Kidney (tissue), 14 donors: Measurements from ENCODE around the gene FAM120B. TPM values are rescaled to one million over a fixed set of nuclear protein-coding genes. Genes with fewer than 3 reads are reported as not detected.

Experiments
- DNase-seq, 5 donors: peaks; one replicate each; pipeline ENCODE4 v3.0.0-alpha.2; 2013 to 2020
- FAIRE-seq: peaks from 2 replicates; lab custom pipeline; 2012; peaks lifted over from hg19 to GRCh38; lab: Jason Lieb, UNC
- H3K27ac ChIP-seq, 2 donors: one replicate each; pipeline ENCODE4 v1.7.0; 2013; ENCODE audit warnings: low read depth in 2 of 2, low read length in 2 of 2, inconsistent platforms in 1 of 2
- H3K27me3 ChIP-seq: one replicate; pipeline ENCODE4 v1.7.1; 2013; ENCODE audit warnings: low read length, inconsistent platforms; ENCODE audit not compliant: control insufficient read depth, insufficient read depth
- H3K36me3 ChIP-seq, 3 donors: one replicate each; pipeline versions ENCODE4 v1.7.0 to v1.7.1; 2013; ENCODE audit warnings: low read length in 3 of 3, control low read depth in 1 of 3, inconsistent platforms in 1 of 3; ENCODE audit not compliant: insufficient read depth in 3 of 3, control insufficient read depth in 2 of 3
- H3K4me1 ChIP-seq, 3 donors: one replicate each; pipeline versions ENCODE4 v1.7.0 to v1.7.1; 2013; ENCODE audit warnings: low read length in 3 of 3, inconsistent platforms in 1 of 3, low read depth in 1 of 3; ENCODE audit not compliant: control insufficient read depth in 2 of 3, insufficient read depth in 2 of 3
- H3K4me3 ChIP-seq, 3 donors: one replicate each; pipeline versions ENCODE4 v1.7.0 to v1.8.1; 2013; ENCODE audit warnings: low read length in 3 of 3, control low read depth in 1 of 3, inconsistent platforms in 1 of 3
- H3K9ac ChIP-seq, 3 donors: one replicate each; pipeline versions ENCODE4 v1.7.0 to v1.7.1; 2013; ENCODE audit warnings: low read length in 3 of 3, control low read depth in 1 of 3, inconsistent platforms in 1 of 3
- H3K9me3 ChIP-seq, 3 donors: one replicate each; pipeline versions ENCODE4 v1.7.0 to v1.7.1; 2013; ENCODE audit warnings: low read length in 3 of 3, control low read depth in 1 of 3, inconsistent platforms in 1 of 3; ENCODE audit not compliant: control insufficient read depth in 2 of 3, insufficient read depth in 1 of 3
- CTCF ChIP-seq: IDR thresholded peaks from 3 replicates; pipeline ENCODE4 v1.5.1; 2012; ENCODE audit warnings: mild to moderate bottlenecking, moderate library complexity, borderline replicate concordance; ENCODE audit not compliant: insufficient read depth; ENCODE audit errors: extremely low read depth
- intact Hi-C: fragments of 100-400 bp; cut with DNase I; formaldehyde crosslinking; loops from one replicate; pipeline ENCODE4 v1.11.1; 2022
- polyA plus RNA-seq: library from polyadenylated mRNA; stranded (reverse); fragments of 350-450 nt; fragmentation: Illumina TruSeq; extraction: RNeasy Lipid Tissue Mini Kit (QIAGEN cat#74804); gene quantifications from one replicate; pipeline ENCODE4 v1.2.3, GENCODE V29; 2014; ENCODE audit warnings: low read depth, low replicate concordance; ENCODE audit not compliant: insufficient read depth
- total RNA-seq: library from RNA; stranded (reverse); fragmentation: NEBNext Ultra II Directional; extraction: Animal tissue kit (Norgen Biotek cat#: 25700); gene quantifications from one replicate; pipeline ENCODE4 v1.2.1, GENCODE V29; 2021
- donor health status: control.
- donor health status: control.
- donor health status: control.
- donor health status: control.
- donor health status: control.
- donor health status: DM: yes; HTN: yes; CAD: no.
- donor health status: Normal renal cell carcinoma (clear cell type).

FAM120B gene
- total and polyA plus RNA-seq, 2 donors from 2014 or later, result 16.5 to 34.8 TPM

- intact Hi-C loops, result no loop called here
- DNase-seq (no peak), FAIRE-seq (no peak)
- no peak for TF ChIP-seq CTCF
- Histone ChIP-seq H3K9ac (no peak overlapping the region), H3K4me3 (no peak overlapping the region), H3K9me3 (no peaks in the 10 kb centered on the region), H3K36me3 (peaks cover 0 to 17% (median 6%) of the 10 kb centered on the region in 3 donors), H3K27me3 (no peaks in the 10 kb centered on the region), H3K4me1 (no peaks in the 10 kb centered on the region), H3K27ac (no peak overlapping the region)
These were observed 78.9 kb downstream of the FAM120B start for GRCh38 chr6:170385506-170385905.

GRCh38 chr6:170388113-170388512, 81.6 kb downstream of the FAM120B start:
- Histone ChIP-seq H3K9me3 (no peaks in the 10 kb centered on the region), H3K4me3 (no peak overlapping the region), H3K9ac (no peak overlapping the region), H3K27me3 (no peaks in the 10 kb centered on the region), H3K27ac (no peak overlapping the region), H3K4me1 (no peaks in the 10 kb centered on the region), H3K36me3 (peaks cover 0 to 20% (median 15%) of the 10 kb centered on the region in 3 donors)
- DNase-seq, result no peak
- no peak for TF ChIP-seq CTCF
- FAIRE-seq, result no peak
- intact Hi-C loops, result no loop called here

- DNase-seq, result no peak
- peaks cover 5 to 56% (median 45%) of the 10 kb centered on the region in 3 donors for H3K36me3 ChIP-seq
- H3K4me3 ChIP-seq, result no peak overlapping the region
- TF ChIP-seq CTCF, result no peak
- no peak for FAIRE-seq
- intact Hi-C loops, result no loop called here
- H3K9me3 ChIP-seq, result no peaks in the 10 kb centered on the region
- no peaks in the 10 kb centered on the region for H3K27me3 ChIP-seq
- H3K27ac ChIP-seq, result no peak overlapping the region
- H3K4me1 ChIP-seq, result no peaks in the 10 kb centered on the region
- H3K9ac ChIP-seq, result no peak overlapping the region
These were observed 86.5 kb downstream of the FAM120B start for GRCh38 chr6:170393033-170393432.

- H3K9ac ChIP-seq, result no peak overlapping the region
- H3K9me3 ChIP-seq, result no peaks in the 10 kb centered on the region
- peaks cover 10 to 48% (median 46%) of the 10 kb centered on the region in 3 donors for H3K36me3 ChIP-seq
- no peak for TF ChIP-seq CTCF
- FAIRE-seq, result no peak
- intact Hi-C loops, result no loop called here
- no peak overlapping the region for H3K4me3 ChIP-seq
- H3K27me3 ChIP-seq, result no peaks in the 10 kb centered on the region
- H3K4me1 ChIP-seq, result no peaks in the 10 kb centered on the region
- no peak for DNase-seq
- no peak overlapping the region for H3K27ac ChIP-seq
These were observed 87.3 kb downstream of the FAM120B start for GRCh38 chr6:170393807-170394399.
